HL-60 (cell line): ENCODE results near the gene CPED1.

ENCODE experiments used
- DNase-seq, 2 experiments: peaks; one replicate each; pipeline ENCODE4 v3.0.0-alpha.2; 2010 to 2020; ENCODE audit warnings: low read depth in 1 of 2, low spot score in 1 of 2
- H3K27ac ChIP-seq: fragments of 250-450 bp; sonication (Bioruptor Pico); replicated peaks from 2 replicates; pipeline ENCODE4 v1.5.1; 2020; ENCODE audit warnings: mild to moderate bottlenecking, moderate library complexity
- H3K27me3 ChIP-seq: fragments of 250-450 bp; sonication (Bioruptor Pico); 2 replicates; pipeline ENCODE4 v1.5.1; 2021; ENCODE audit warnings: mild to moderate bottlenecking, moderate library complexity; ENCODE audit not compliant: insufficient read depth, poor library complexity, severe bottlenecking
- H3K4me3 ChIP-seq: replicated peaks from 2 replicates; pipeline ENCODE4 v1.5.1; 2011; ENCODE audit warnings: mild to moderate bottlenecking, control low read depth, low read length; ENCODE audit not compliant: insufficient read depth
- CTCF ChIP-seq: IDR thresholded peaks from one replicate; pipeline ENCODE4 v1.5.1; 2011; ENCODE audit warnings: low read length, control low read depth, inconsistent platforms; ENCODE audit not compliant: insufficient read depth
- GABPA ChIP-seq: IDR thresholded peaks from 2 replicates; pipeline ENCODE4 v1.6.1; 2012; ENCODE audit warnings: low read depth
- POLR2AphosphoS5 ChIP-seq: IDR thresholded peaks from 2 replicates; pipeline ENCODE4 v1.6.1; 2012; ENCODE audit warnings: low read depth
- REST ChIP-seq: IDR thresholded peaks from 2 replicates; pipeline ENCODE4 v1.6.1; 2012; ENCODE audit warnings: low read depth; ENCODE audit not compliant: insufficient replicate concordance
- SPI1 ChIP-seq: IDR thresholded peaks from 2 replicates; pipeline ENCODE4 v1.6.1; 2012; ENCODE audit warnings: low read depth, mild to moderate bottlenecking, borderline replicate concordance

Gene CPED1

GRCh38 chr7:121304102-121304658 is 315.7 kb downstream of the CPED1 start:
- TF ChIP-seq CTCF, result no peak
- no peak for TF ChIP-seq REST
- no peak for TF ChIP-seq SPI1
- TF ChIP-seq GABPA, result no peak
- TF ChIP-seq POLR2AphosphoS5, result no peak
- DNase-seq, result no peak
- Histone ChIP-seq H3K27ac (no peak overlapping the region), H3K27me3 (no peaks in the 10 kb centered on the region), H3K4me3 (no peak overlapping the region)

- DNase-seq, result no peak
- H3K27ac ChIP-seq, result no peak overlapping the region
- no peaks in the 10 kb centered on the region for H3K27me3 ChIP-seq
Observed at GRCh38 chr7:121305109-121305508, 316.6 kb downstream of the CPED1 start.

More at GRCh38 chr7:121305109-121305508, 316.6 kb downstream of the CPED1 start:
- H3K4me3 ChIP-seq, result no peak overlapping the region
- no peak for TF ChIP-seq GABPA
- no peak for TF ChIP-seq POLR2AphosphoS5
- no peak for TF ChIP-seq REST
- TF ChIP-seq SPI1, result no peak
- no peak for TF ChIP-seq CTCF
